Esophagus (tissue), 2 donors: ENCODE results near the gene INSYN2B. TPM values are rescaled to one million over a fixed set of nuclear protein-coding genes. Genes with fewer than 3 reads are reported as not detected.

Experiments
- H3K27ac ChIP-seq, 2 donors: one replicate each; pipeline ENCODE4 v1.5.1; 2013; ENCODE audit warnings: low read depth in 2 of 2, mild to moderate bottlenecking in 2 of 2, inconsistent platforms in 1 of 2, low read length in 1 of 2, moderate library complexity in 1 of 2
- H3K27me3 ChIP-seq, 2 donors: one replicate each; pipeline ENCODE4 v1.6.1; 2013; ENCODE audit warnings: low read length in 2 of 2, control low read depth in 1 of 2, mild to moderate bottlenecking in 1 of 2; ENCODE audit not compliant: insufficient read depth in 2 of 2, control insufficient read depth in 1 of 2
- H3K36me3 ChIP-seq, 2 donors: one replicate each; pipeline ENCODE4 v1.6.1; 2013; ENCODE audit warnings: low read length in 1 of 2; ENCODE audit not compliant: control insufficient read depth in 2 of 2, insufficient read depth in 2 of 2
- H3K4me1 ChIP-seq, 2 donors: one replicate each; pipeline ENCODE4 v1.6.1; 2013; ENCODE audit warnings: low read length in 1 of 2; ENCODE audit not compliant: control insufficient read depth in 2 of 2, insufficient read depth in 2 of 2
- H3K4me3 ChIP-seq, 2 donors: one replicate each; pipeline ENCODE4 v1.5.1; 2013; ENCODE audit warnings: low read length in 2 of 2, mild to moderate bottlenecking in 2 of 2, low read depth in 1 of 2, moderate library complexity in 1 of 2
- H3K9me3 ChIP-seq, 2 donors: one replicate each; pipeline ENCODE4 v1.6.1; 2013; ENCODE audit warnings: mild to moderate bottlenecking in 2 of 2, low read depth in 1 of 2, low read length in 1 of 2, moderate library complexity in 1 of 2; ENCODE audit not compliant: control insufficient read depth in 2 of 2, insufficient read depth in 1 of 2
- WGBS, 2 donors: extraction: QIAGEN DNeasy Blood & Tissue Kit; methylation state at CpG; one replicate each; pipeline ENCODE4 v1.1.7; 2013; 5-methylcytosine and 5-hydroxymethylcytosine counted together
- polyA plus RNA-seq, 2 donors: library from polyadenylated mRNA; stranded (reverse); fragments of 200-250 nt; gene quantifications; one replicate each; pipeline ENCODE4 v1.2.3, GENCODE V29; 2013
- donor health status: healthy with polysubstance abuse.
- donor health status: Bipolar disorder and iron deficiency.

INSYN2B gene
- polyA plus RNA-seq, 2 donors = 0.01 TPM; not detected in 1

GRCh38 chr5:169941542-169941941 is 38.8 kb downstream of the INSYN2B start:
- Histone ChIP-seq H3K4me3 (no peak overlapping the region), H3K9me3 (no peaks in the 10 kb centered on the region), H3K36me3 (no peaks in the 10 kb centered on the region), H3K27me3 (no peaks in the 10 kb centered on the region), H3K4me1 (peaks cover 0 to 15% of the 10 kb centered on the region in 2 donors), H3K27ac (no peak overlapping the region)
- 89 to 94% methylated on average over 7 of the region's 7 CpGs for WGBS, 2 donors

- H3K27me3 ChIP-seq = no peaks in the 10 kb centered on the region
- no peak overlapping the region for H3K4me3 ChIP-seq
- no peaks in the 10 kb centered on the region for H3K9me3 ChIP-seq
- H3K36me3 ChIP-seq = no peaks in the 10 kb centered on the region
- peaks cover 0 to 8% of the 10 kb centered on the region in 2 donors for H3K4me1 ChIP-seq
- H3K27ac ChIP-seq = no peak overlapping the region
- 79 to 80% methylated on average over 2 of the region's 2 CpGs for WGBS, 2 donors
Observed at GRCh38 chr5:169939731-169940130, 40.6 kb downstream of the INSYN2B start.

- Histone ChIP-seq H3K4me1 (no peaks in the 10 kb centered on the region), H3K9me3 (no peaks in the 10 kb centered on the region)
Observed at GRCh38 chr5:169938439-169938838, 41.9 kb downstream of the INSYN2B start.

GRCh38 chr5:169935762-169936161 is 44.5 kb downstream of the INSYN2B start:
- no peaks in the 10 kb centered on the region for H3K27me3 ChIP-seq
- H3K4me3 ChIP-seq = no peak overlapping the region
- H3K27ac ChIP-seq = no peak overlapping the region
- 64 to 76% methylated on average over 5 of the region's 5 CpGs for WGBS, 2 donors
- no peaks in the 10 kb centered on the region for H3K4me1 ChIP-seq
- no peaks in the 10 kb centered on the region for H3K36me3 ChIP-seq
- no peaks in the 10 kb centered on the region for H3K9me3 ChIP-seq

More at GRCh38 chr5:169938439-169938838, 41.9 kb downstream of the INSYN2B start:
- Histone ChIP-seq H3K27ac (no peak overlapping the region), H3K36me3 (no peaks in the 10 kb centered on the region), H3K4me3 (no peak overlapping the region), H3K27me3 (no peaks in the 10 kb centered on the region)
- WGBS, 2 donors = 90 to 99% methylated on average over 2 of the region's 2 CpGs

DNA sequence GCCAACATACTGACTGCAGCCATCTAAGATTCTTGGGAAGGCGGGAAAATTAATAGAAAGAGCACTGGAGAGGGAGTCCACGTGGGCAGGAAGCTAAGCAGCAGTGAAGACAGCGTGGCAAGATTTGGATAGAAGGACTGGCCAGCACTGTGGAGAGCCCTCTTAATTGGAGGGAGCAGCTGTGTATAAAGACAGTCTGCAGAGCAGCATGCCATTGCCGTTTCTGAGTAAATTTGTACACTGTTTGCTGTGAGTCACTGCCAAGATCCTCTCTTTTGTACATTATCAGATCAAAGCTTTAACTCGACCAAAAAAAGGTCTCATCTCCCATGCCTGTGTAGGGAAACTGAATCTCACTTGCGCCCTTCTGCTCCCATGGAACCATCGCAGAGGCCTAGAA is 45.3 kb downstream of the INSYN2B start:
- H3K27me3 ChIP-seq = no peaks in the 10 kb centered on the region
- no peaks in the 10 kb centered on the region for H3K9me3 ChIP-seq
- H3K27ac ChIP-seq = no peak overlapping the region
- H3K36me3 ChIP-seq = no peaks in the 10 kb centered on the region
- no peaks in the 10 kb centered on the region for H3K4me1 ChIP-seq
- H3K4me3 ChIP-seq = no peak overlapping the region
- WGBS, 2 donors = 60 to 61% methylated on average over 7 of the region's 7 CpGs

GRCh38 chr5:169933616-169934015 is 46.7 kb downstream of the INSYN2B start:
- Histone ChIP-seq H3K27ac (no peak overlapping the region), H3K27me3 (no peaks in the 10 kb centered on the region), H3K4me3 (no peak overlapping the region), H3K9me3 (no peaks in the 10 kb centered on the region), H3K36me3 (no peaks in the 10 kb centered on the region), H3K4me1 (no peaks in the 10 kb centered on the region)
- WGBS, 2 donors = 71 to 73% methylated on average over 7 of the region's 7 CpGs

GRCh38 chr5:169933127-169933526 is 47.2 kb downstream of the INSYN2B start:
- Histone ChIP-seq H3K9me3 (no peaks in the 10 kb centered on the region), H3K27ac (no peak overlapping the region), H3K36me3 (no peaks in the 10 kb centered on the region), H3K4me3 (no peak overlapping the region), H3K27me3 (no peaks in the 10 kb centered on the region), H3K4me1 (no peaks in the 10 kb centered on the region)
- whole genome bisulfite sequencing, 2 donors = 36 to 43% methylated on average over 1 of the region's 1 CpG

- no peaks in the 10 kb centered on the region for H3K36me3 ChIP-seq
- 38 to 77% methylated on average over 1 of the region's 1 CpG for WGBS, 2 donors
- no peaks in the 10 kb centered on the region for H3K4me1 ChIP-seq
- no peak overlapping the region for H3K27ac ChIP-seq
- H3K27me3 ChIP-seq = no peaks in the 10 kb centered on the region
- peaks cover 0 to 2% of the 10 kb centered on the region in 2 donors for H3K9me3 ChIP-seq
- no peak overlapping the region for H3K4me3 ChIP-seq
Observed at GRCh38 chr5:169923988-169924387, 56.3 kb downstream of the INSYN2B start.

DNA sequence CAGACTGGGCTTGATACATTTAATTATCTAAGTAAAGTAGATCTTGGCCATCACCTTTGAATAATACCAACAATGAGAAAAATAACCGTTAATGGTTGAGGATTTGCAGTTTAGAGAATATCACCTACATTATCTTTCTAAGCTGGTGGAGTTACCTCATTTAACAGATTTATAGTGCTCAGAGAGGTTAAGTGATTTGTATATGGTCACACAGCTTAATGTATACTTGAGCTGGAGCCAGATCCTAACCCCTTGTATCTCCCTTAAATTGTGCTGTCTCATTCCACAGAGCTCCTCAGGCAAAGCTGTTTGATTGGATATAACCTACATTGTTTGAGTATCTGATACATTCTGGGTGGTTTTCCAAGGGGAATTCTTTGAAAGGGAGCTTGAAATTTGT is 57.8 kb downstream of the INSYN2B start:
- Histone ChIP-seq H3K9me3 (peaks cover 0 to 2% of the 10 kb centered on the region in 2 donors), H3K27me3 (no peaks in the 10 kb centered on the region), H3K36me3 (no peaks in the 10 kb centered on the region), H3K27ac (no peak overlapping the region), H3K4me3 (no peak overlapping the region), H3K4me1 (no peaks in the 10 kb centered on the region)
- WGBS, 2 donors = 93 to 94% methylated on average over 1 of the region's 1 CpG

DNA sequence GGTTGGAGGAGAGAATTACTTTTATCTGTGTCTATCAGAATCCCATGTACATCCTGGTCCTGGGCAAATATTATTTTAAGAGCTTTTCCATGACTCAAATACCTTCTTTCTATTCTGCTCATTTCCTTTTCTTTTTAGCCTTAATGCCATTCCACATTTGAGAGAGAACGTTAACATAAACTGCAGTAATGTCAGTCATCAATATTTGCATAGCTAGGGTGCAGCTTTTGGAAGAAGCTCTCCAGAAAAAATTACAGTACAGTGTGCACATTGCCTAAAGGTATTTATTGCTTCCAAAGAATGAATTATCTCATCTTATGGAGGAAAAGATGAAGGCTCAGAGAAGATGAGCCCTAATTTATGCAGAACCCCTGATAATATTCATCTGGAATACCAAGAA is 58.3 kb downstream of the INSYN2B start:
- H3K36me3 ChIP-seq = no peaks in the 10 kb centered on the region
- peaks cover 0 to 2% of the 10 kb centered on the region in 2 donors for H3K9me3 ChIP-seq
- no peaks in the 10 kb centered on the region for H3K4me1 ChIP-seq
- no peak overlapping the region for H3K27ac ChIP-seq
- WGBS, 2 donors = 31 to 39% methylated on average over 1 of the region's 1 CpG
- H3K4me3 ChIP-seq = no peak overlapping the region
- no peaks in the 10 kb centered on the region for H3K27me3 ChIP-seq
